Mucosa of descending colon (tissue), 3 donors: ENCODE results near the gene RALGAPB. TPM values are rescaled to one million over a fixed set of nuclear protein-coding genes. Genes with fewer than 3 reads are reported as not detected.

Experiments
- ATAC-seq: fragments of 200-7000 bp; cut with Tn5 transposase; one replicate; pipeline ENCODE4 v1.9.1; 2020; ENCODE audit warnings: mild to moderate bottlenecking, moderate library complexity
- DNase-seq, 3 donors: peaks; one replicate each; pipeline ENCODE4 v3.0.0-alpha.2; 2020
- H3K36me3 ChIP-seq: fragments of 200-600 bp; one replicate; pipeline ENCODE4 v1.8.0; 2021; ENCODE audit warnings: low read depth, mild to moderate bottlenecking
- H3K4me1 ChIP-seq: fragments of 200-600 bp; one replicate; pipeline ENCODE4 v1.8.0; 2021; ENCODE audit warnings: low read depth, mild to moderate bottlenecking
- H3K4me3 ChIP-seq: fragments of 200-600 bp; one replicate; pipeline ENCODE4 v1.8.0; 2021; ENCODE audit warnings: mild to moderate bottlenecking
- H3K9me3 ChIP-seq: fragments of 200-600 bp; one replicate; pipeline ENCODE4 v1.8.0; 2021; ENCODE audit warnings: mild to moderate bottlenecking
- intact Hi-C, 2 donors: fragments of 100-400 bp; cut with DNase I in 1 of 2; cut with micrococcal nuclease in 1 of 2; formaldehyde crosslinking; loops; one replicate each; pipeline versions ENCODE4 v1.11.0 to v1.11.1; 2022; cut with DNase I, micrococcal nuclease
- total RNA-seq, 3 donors: library from RNA; stranded (reverse); fragmentation: NEBNext Ultra II Directional in 2 of 3; extraction: Animal tissue kit (Norgen Biotek cat#: 25700) in 2 of 3; gene quantifications; one replicate each; pipeline versions ENCODE4 v1.2.1 to v1.2.4, GENCODE V29; 2021 to 2023
- TF ChIP-seq, protein P1 (sequence below): fragments of 200-600 bp; IDR thresholded peaks from one replicate; pipeline ENCODE4 v1.8.0; 2022; ENCODE audit warnings: antibody characterized with exemption, mild to moderate bottlenecking
- donor health status: DM: no; HTN: no; CAD: no; lungs with moderate emphysema.
- donor health status: DM: no; HTN: no; CAD: no.
- donor health status: DM: no; HTN: yes; CAD: no.

Gene RALGAPB
- total RNA-seq, 3 donors from 2014 or later: 37.7 to 44.1 (median 43.0) TPM

DNA sequence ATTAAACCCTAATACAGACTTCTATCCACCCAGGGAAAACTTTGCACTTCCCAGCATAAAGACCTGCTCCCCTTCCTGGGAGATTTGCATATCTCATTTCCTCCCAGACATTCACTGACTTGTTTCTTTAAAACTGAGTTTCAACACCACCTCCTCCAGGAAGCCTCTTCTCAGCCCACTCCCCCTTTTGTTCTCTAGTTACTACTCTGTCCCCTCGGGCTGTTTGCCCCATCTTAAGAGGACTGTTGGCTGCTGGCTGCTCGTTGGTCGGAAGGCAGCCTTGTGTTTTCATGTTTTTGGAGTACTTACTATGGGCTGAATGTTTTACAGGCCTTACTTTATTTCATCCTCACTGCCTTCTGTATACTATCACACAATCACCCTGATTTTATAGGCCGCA lies 135.5 kb downstream of the RALGAPB start:
- Histone ChIP-seq H3K9me3 (no peaks in the 10 kb centered on the region), H3K4me3 (no peak overlapping the region), H3K36me3 (no peaks in the 10 kb centered on the region), H3K4me1 (no peaks in the 10 kb centered on the region)
- TF ChIP-seq, protein P1, sequence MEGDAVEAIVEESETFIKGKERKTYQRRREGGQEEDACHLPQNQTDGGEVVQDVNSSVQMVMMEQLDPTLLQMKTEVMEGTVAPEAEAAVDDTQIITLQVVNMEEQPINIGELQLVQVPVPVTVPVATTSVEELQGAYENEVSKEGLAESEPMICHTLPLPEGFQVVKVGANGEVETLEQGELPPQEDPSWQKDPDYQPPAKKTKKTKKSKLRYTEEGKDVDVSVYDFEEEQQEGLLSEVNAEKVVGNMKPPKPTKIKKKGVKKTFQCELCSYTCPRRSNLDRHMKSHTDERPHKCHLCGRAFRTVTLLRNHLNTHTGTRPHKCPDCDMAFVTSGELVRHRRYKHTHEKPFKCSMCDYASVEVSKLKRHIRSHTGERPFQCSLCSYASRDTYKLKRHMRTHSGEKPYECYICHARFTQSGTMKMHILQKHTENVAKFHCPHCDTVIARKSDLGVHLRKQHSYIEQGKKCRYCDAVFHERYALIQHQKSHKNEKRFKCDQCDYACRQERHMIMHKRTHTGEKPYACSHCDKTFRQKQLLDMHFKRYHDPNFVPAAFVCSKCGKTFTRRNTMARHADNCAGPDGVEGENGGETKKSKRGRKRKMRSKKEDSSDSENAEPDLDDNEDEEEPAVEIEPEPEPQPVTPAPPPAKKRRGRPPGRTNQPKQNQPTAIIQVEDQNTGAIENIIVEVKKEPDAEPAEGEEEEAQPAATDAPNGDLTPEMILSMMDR: no peak
- no peak for DNase-seq
- ATAC-seq: no peak
- intact Hi-C loops: no loop called here

DNA sequence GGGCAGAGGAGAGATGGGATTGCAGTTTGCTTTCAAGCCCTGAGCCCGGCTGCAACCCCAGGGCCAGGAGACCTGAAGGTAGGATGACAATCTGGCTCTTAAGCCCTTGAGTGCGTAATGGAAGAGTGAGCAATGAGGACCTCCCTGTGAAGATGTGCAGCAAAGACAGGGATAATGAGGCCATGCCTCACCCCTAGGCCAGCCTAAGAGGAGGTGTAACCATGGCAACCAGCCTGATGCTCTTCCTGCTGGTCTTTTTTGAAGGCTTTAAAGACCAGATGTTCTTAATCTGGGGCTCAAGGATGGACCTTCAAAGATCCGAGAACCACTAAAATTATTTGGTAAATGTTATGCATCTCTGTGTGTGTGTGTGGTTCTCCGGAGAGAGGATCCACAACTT lies 137.2 kb downstream of the RALGAPB start:
- TF ChIP-seq, protein P1: no peak
- intact Hi-C loops: no loop called here
- no peak for ATAC-seq
- Histone ChIP-seq H3K4me1 (no peaks in the 10 kb centered on the region), H3K9me3 (no peaks in the 10 kb centered on the region), H3K4me3 (no peak overlapping the region), H3K36me3 (no peaks in the 10 kb centered on the region)
- DNase-seq: no peak

GRCh38 chr20:38610521-38610920 lies 137.9 kb downstream of the RALGAPB start:
- intact Hi-C loops: no loop called here
- TF ChIP-seq, protein P1: no peak
- H3K4me3 ChIP-seq: no peak overlapping the region
- DNase-seq (no peak), ATAC-seq (no peak)
- H3K4me1 ChIP-seq: no peaks in the 10 kb centered on the region
- no peaks in the 10 kb centered on the region for H3K9me3 ChIP-seq
- H3K36me3 ChIP-seq: no peaks in the 10 kb centered on the region

GRCh38 chr20:38612751-38613515 lies 140.3 kb downstream of the RALGAPB start:
- no peaks in the 10 kb centered on the region for H3K4me1 ChIP-seq
- H3K4me3 ChIP-seq: no peak overlapping the region
- ATAC-seq (no peak), DNase-seq (no peak)
- H3K36me3 ChIP-seq: no peaks in the 10 kb centered on the region
- intact Hi-C loops: no loop called here
- H3K9me3 ChIP-seq: no peaks in the 10 kb centered on the region
- TF ChIP-seq, protein P1: no peak

DNA sequence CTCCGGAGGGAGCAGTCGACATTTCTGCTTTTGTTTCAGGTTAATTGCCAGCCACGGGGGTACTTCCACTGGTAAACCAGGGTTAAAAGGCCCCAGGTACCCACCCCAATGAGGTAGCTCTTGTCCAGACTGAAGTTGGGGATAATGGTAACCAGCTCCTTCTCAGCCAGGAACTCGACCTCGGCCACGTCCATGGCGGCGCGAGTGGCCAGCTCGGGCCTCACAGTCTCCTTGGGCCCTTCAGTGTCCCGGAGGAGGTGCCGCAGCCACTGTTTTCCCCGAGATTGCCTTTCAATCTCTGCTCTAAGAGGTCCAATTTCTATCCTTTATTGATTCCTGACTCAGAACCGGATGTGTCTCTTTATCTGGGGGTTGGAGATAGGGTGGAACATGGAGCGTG lies 142.6 kb downstream of the RALGAPB start:
- H3K4me3 ChIP-seq: no peak overlapping the region
- intact Hi-C loops: no loop called here
- no peaks in the 10 kb centered on the region for H3K9me3 ChIP-seq
- ATAC-seq (no peak), DNase-seq (no peak)
- no peaks in the 10 kb centered on the region for H3K36me3 ChIP-seq
- TF ChIP-seq, protein P1: no peak
- H3K4me1 ChIP-seq: no peaks in the 10 kb centered on the region
